Measurements from ENCODE around the gene OR13J1.

DNA sequence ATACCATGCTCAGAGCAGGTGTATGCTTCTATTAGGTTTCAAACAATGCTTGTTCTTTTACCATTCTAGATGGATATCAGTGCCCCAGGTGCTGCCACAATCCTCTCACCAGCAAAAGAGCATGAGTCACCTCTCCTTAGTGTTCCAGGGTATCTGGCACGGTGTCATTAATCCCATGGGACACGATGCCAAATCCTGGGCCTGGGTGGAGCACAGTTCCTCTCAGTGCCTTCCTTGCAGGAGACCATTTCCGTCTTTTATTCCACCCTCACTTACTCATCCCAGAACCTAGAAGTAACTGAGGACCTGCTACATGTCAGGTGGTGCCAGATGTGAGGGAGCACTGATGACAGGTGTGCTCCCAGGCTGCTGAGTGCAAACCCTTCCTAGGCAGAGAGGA lies 1.3 kb upstream of the OR13J1 start:
- TF ChIP-seq, protein P1, sequence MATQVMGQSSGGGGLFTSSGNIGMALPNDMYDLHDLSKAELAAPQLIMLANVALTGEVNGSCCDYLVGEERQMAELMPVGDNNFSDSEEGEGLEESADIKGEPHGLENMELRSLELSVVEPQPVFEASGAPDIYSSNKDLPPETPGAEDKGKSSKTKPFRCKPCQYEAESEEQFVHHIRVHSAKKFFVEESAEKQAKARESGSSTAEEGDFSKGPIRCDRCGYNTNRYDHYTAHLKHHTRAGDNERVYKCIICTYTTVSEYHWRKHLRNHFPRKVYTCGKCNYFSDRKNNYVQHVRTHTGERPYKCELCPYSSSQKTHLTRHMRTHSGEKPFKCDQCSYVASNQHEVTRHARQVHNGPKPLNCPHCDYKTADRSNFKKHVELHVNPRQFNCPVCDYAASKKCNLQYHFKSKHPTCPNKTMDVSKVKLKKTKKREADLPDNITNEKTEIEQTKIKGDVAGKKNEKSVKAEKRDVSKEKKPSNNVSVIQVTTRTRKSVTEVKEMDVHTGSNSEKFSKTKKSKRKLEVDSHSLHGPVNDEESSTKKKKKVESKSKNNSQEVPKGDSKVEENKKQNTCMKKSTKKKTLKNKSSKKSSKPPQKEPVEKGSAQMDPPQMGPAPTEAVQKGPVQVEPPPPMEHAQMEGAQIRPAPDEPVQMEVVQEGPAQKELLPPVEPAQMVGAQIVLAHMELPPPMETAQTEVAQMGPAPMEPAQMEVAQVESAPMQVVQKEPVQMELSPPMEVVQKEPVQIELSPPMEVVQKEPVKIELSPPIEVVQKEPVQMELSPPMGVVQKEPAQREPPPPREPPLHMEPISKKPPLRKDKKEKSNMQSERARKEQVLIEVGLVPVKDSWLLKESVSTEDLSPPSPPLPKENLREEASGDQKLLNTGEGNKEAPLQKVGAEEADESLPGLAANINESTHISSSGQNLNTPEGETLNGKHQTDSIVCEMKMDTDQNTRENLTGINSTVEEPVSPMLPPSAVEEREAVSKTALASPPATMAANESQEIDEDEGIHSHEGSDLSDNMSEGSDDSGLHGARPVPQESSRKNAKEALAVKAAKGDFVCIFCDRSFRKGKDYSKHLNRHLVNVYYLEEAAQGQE (IDR thresholded peaks at IDR 0.05): no peak
- no peak for TF ChIP-seq FOXS1 (CRISPR knock-in tag; IDR thresholded peaks at IDR 0.05)
- TF ChIP-seq, protein P2, sequence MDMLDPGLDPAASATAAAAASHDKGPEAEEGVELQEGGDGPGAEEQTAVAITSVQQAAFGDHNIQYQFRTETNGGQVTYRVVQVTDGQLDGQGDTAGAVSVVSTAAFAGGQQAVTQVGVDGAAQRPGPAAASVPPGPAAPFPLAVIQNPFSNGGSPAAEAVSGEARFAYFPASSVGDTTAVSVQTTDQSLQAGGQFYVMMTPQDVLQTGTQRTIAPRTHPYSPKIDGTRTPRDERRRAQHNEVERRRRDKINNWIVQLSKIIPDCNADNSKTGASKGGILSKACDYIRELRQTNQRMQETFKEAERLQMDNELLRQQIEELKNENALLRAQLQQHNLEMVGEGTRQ (IDR thresholded peaks at IDR 0.05): no peak
- TF ChIP-seq, protein P3, sequence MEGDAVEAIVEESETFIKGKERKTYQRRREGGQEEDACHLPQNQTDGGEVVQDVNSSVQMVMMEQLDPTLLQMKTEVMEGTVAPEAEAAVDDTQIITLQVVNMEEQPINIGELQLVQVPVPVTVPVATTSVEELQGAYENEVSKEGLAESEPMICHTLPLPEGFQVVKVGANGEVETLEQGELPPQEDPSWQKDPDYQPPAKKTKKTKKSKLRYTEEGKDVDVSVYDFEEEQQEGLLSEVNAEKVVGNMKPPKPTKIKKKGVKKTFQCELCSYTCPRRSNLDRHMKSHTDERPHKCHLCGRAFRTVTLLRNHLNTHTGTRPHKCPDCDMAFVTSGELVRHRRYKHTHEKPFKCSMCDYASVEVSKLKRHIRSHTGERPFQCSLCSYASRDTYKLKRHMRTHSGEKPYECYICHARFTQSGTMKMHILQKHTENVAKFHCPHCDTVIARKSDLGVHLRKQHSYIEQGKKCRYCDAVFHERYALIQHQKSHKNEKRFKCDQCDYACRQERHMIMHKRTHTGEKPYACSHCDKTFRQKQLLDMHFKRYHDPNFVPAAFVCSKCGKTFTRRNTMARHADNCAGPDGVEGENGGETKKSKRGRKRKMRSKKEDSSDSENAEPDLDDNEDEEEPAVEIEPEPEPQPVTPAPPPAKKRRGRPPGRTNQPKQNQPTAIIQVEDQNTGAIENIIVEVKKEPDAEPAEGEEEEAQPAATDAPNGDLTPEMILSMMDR (IDR thresholded peaks at IDR 0.05): no peak
- TF ChIP-seq POLR2A (IDR thresholded peaks at IDR 0.05; ENCODE audit: low read length): no peak
- TF ChIP-seq, protein P4, sequence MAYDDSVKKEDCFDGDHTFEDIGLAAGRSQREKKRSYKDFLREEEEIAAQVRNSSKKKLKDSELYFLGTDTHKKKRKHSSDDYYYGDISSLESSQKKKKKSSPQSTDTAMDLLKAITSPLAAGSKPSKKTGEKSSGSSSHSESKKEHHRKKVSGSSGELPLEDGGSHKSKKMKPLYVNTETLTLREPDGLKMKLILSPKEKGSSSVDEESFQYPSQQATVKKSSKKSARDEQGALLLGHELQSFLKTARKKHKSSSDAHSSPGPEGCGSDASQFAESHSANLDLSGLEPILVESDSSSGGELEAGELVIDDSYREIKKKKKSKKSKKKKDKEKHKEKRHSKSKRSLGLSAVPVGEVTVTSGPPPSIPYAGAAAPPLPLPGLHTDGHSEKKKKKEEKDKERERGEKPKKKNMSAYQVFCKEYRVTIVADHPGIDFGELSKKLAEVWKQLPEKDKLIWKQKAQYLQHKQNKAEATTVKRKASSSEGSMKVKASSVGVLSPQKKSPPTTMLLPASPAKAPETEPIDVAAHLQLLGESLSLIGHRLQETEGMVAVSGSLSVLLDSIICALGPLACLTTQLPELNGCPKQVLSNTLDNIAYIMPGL (CRISPR knock-in tag; IDR thresholded peaks at IDR 0.05; ENCODE audit: borderline replicate concordance): no peak
- no peak for TF ChIP-seq PHF8 (IDR thresholded peaks at IDR 0.05; ENCODE audit: borderline replicate concordance, low read depth)
- TF ChIP-seq BHLHE40 (IDR thresholded peaks at IDR 0.05; ENCODE audit: low read depth, low read length): no peak

Data from A549 (cell line).